A549 treated with AZD9567 at 1 μM for 4 hours (cell line): ENCODE data around the gene SCN7A. TPM values are rescaled to one million over a fixed set of nuclear protein-coding genes. Genes with fewer than 3 reads are reported as not detected.

ENCODE experiments used
- total RNA-seq: library from RNA; stranded (reverse); fragments of 200-300 nt; extraction: Qiagen RNA extraction; gene quantifications from 5 replicates; pipeline ENCODE4 v1.2.3, GENCODE V29; 2022; ENCODE audit not compliant: insufficient read depth

The SCN7A gene
- total RNA-seq, result 0.01 TPM in 1 of 5 replicates, not detected in the others

GRCh38 chr2:166494140-166494624 is at the start of gene SCN7A:
Gene SCN7A (minus strand): TSS chr2:166494249. CDS start chr2:166477696, 16,553 bp downstream.

GRCh38 chr2:166375736-166376487 is 118.1 kb downstream of the SCN7A start, which contains the start of gene SCN9A:
Gene SCN9A (minus strand): TSS chr2:166375944. CDS start chr2:166311756, 64,188 bp downstream.

Other genes starting within 250 kb of the SCN7A start
- 2.8 to 7.8 TPM (median 4.6 TPM) in 5 replicates for gene SCN9A, start 118.3 kb downstream of the SCN7A start, total RNA-seq